ENCODE data around the gene FNDC3B. TPM values are rescaled to one million over a fixed set of nuclear protein-coding genes. Genes with fewer than 3 reads are reported as not detected.

FNDC3B gene
- total and polyA plus RNA-seq, 9 of the 15 experiments (the other 6 are each of a cell fraction or from before 2014, with no cell fraction given): 7.0 to 35.8 (median 16.2) TPM

- TF ChIP-seq RBM15 (IDR thresholded peaks at IDR 0.05; ENCODE audit: insufficient read depth, low read length) (no peak), ZNF79 (CRISPR knock-in tag; IDR thresholded peaks at IDR 0.05; ENCODE audit: low read depth) (no peak), FOXJ3 (CRISPR knock-in tag; IDR thresholded peaks at IDR 0.05) (no peak), SP2 (IDR thresholded peaks at IDR 0.05; ENCODE audit: extremely low read depth, low read depth, low read length, poor library complexity, severe bottlenecking) (no peak), ZKSCAN1 (IDR thresholded peaks at IDR 0.05; ENCODE audit: low read depth, low read length) (no peak), EP300 (IDR thresholded peaks at IDR 0.05; ENCODE audit: low read length) (no peak), NR0B1 (IDR thresholded peaks at IDR 0.05; ENCODE audit: partially characterized antibody) (no peak), DPF2 (IDR thresholded peaks at IDR 0.05) (no peak), KLF16 (IDR thresholded peaks at IDR 0.05) (peak; percentile 74), ESRRA (IDR thresholded peaks at IDR 0.05; ENCODE audit: borderline replicate concordance, low read depth) (no peak), ASH1L (IDR thresholded peaks at IDR 0.05; ENCODE audit: borderline replicate concordance, low read depth, partially characterized antibody) (no peak), NCOA1 (IDR thresholded peaks at IDR 0.05; ENCODE audit: low read depth) (no peak), PHF20 (IDR thresholded peaks at IDR 0.05; ENCODE audit: partially characterized antibody) (no peak), ZNF133 (CRISPR knock-in tag; IDR thresholded peaks at IDR 0.05) (no peak), ZNF23 (CRISPR knock-in tag; IDR thresholded peaks at IDR 0.05) (no peak), U2AF1 (optimal IDR thresholded peaks at IDR 0.05; ENCODE audit: low read depth, low read length) (no peak), ADNP (tag; IDR thresholded peaks at IDR 0.05) (no peak), ILF3 (IDR thresholded peaks at IDR 0.05; ENCODE audit: borderline replicate concordance) (no peak; the same call in 1 of the 2 replicates), DIDO1 (tag; IDR thresholded peaks at IDR 0.05; ENCODE audit: low read depth) (no peak), CBX5 (IDR thresholded peaks at IDR 0.05; ENCODE audit: borderline replicate concordance, low read depth) (no peak), NCOA6 (IDR thresholded peaks at IDR 0.05) (peak; percentile 85), FOXA3 (CRISPR knock-in tag; conservative IDR thresholded peaks at IDR 0.05 in 1 of 2, IDR thresholded peaks at IDR 0.05 in 1 of 2) (0 out of 4 replicates have a peak, but pooled peaks of 1 of the 2 experiments have one; percentile 40), RBM34 (IDR thresholded peaks at IDR 0.05; ENCODE audit: borderline replicate concordance, insufficient read depth, low read length) (no peak), TBL1XR1 (IDR thresholded peaks at IDR 0.05; ENCODE audit: low read length in 2 of 2) (no peak), POLR3A (IDR thresholded peaks at IDR 0.05; ENCODE audit: borderline replicate concordance, extremely low read depth, insufficient read depth, insufficient read length) (no peak), ATF4 (CRISPR knock-in tag; IDR thresholded peaks at IDR 0.05) (no peak), ZNF76 (CRISPR knock-in tag; IDR thresholded peaks at IDR 0.05; ENCODE audit: borderline replicate concordance) (no peak), ZNF77 (CRISPR knock-in tag; IDR thresholded peaks at IDR 0.05) (no peak), ZNF324 (CRISPR knock-in tag; IDR thresholded peaks at IDR 0.05) (no peak)
Measured at GRCh38 chr3:172040078-172040980, 951 bp downstream of the FNDC3B start (continued).
